GM19463 (cell line): ENCODE results near the gene TXNDC16.
"Not testable (repeated sequence)": the region's sequence is repeated elsewhere in the genome, so short reads cannot be mapped to it uniquely, and the experiment has no call there.

Source experiments
- ATAC-seq: cut with Tn5 transposase; IDR thresholded peaks from one replicate; pipeline ENCODE4 v1.9.1; 2021; ENCODE audit warnings: mild to moderate bottlenecking, moderate library complexity; ENCODE audit not compliant: unreplicated experiment

TXNDC16 gene

DNA sequence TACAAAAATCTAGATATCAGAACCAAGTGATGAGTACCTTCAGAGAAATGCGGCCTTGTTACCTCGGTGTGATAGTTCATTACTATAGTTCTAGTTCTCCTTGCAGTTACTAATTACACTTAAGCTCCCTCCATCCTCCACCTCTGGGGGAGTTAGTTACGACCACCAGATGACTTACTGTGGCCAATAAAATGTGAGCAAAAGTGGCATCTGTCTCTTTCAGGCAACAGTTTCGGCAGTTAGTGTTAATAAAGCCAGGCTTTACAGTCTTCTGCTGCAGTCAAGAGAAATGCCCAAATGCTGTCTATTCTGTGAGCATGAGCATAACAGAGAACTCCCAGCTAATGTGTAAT is 6.0 kb downstream of the TXNDC16 start:
- ATAC-seq: no peak

DNA sequence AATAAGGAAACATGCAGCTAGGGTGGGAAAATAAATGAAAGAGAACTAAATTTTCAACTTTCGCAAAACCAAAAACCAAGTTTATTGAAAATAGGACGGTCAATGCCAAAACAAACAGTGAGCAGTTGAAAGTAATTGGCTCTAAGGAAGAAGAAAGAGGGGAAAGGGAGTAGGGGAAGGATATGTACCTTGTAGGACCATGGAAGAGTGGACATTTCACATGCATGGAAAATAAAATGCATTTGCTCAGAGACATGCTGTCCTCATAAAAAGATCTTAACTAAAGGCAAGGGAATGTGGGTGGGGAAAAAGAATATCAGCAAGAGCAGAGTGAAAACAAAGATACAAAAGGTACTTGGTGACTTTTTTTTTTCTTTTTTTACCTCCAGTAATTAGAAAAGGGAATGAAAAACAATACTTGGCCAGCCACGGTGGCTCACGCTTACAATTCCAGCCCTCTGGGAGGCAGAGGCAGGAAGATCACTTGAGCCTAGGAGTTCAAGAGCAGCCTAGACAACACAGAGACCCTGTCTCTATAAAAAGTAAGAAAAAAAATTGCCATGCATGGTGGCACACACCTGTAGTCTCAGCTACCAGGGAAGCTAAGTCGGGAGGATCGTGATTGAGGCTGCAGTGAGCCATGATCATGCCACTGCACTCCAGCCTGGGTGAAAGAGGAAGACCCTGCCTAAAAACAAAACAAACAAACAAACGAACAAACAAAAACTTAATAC is 6.6 kb downstream of the TXNDC16 start:
- ATAC-seq: no peak

DNA sequence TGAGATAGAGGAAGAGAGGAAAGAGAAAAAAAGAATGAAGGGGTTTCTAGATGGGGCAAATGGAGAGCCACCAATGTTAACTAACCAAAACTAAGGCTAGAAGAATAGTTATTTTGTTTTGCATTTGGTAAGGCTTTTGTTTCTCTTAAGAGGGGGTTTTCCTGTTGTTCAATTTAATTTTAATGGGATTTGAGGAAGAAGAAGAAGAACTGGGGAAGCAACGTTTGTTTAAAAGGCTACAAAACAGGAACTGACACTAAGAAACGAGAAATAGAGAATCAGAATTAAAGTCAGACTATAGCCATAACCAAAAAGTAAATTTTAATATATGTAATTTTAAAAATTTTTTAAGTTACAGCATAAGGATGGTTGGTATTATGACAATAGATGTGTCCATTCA is 13.7 kb downstream of the TXNDC16 start:
- ATAC-seq: no peak

DNA sequence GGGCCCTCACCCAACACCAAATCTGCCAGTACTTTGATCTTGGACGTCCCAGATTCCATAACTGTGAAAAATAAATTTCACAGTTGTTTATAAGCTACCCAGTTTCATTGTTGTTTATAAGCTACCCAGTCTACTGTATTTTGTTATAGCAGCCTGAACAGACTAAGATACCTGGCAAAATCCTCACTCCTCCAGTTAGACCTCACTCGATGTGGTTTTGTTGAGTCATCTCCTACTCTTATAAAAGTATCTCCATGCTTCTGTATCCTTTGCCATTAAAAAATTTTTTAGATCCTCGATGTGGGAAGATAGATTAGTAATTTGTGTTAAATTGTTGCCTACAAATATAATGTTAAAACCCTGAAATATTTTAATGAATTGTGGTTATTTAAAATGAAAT is 16.0 kb downstream of the TXNDC16 start:
- ATAC-seq: no peak

DNA sequence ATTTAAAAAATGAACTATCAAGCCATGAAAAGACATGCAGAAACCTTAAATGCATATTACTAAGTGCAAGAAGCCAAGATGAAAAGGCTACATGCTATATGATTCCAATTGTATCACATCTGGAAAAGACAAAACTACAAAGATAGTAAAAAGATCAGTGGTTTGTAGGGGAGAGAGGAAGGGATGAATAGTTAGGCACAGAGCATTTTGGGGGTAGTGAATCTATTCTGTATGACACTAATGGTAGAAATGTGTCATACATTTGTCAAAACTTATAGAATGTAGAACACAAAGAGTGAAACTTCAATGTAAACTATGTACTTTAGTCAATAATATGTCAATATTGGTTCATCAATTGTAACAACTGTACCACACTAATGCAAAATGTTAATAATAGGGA is 20.8 kb downstream of the TXNDC16 start:
- ATAC-seq: no peak

DNA sequence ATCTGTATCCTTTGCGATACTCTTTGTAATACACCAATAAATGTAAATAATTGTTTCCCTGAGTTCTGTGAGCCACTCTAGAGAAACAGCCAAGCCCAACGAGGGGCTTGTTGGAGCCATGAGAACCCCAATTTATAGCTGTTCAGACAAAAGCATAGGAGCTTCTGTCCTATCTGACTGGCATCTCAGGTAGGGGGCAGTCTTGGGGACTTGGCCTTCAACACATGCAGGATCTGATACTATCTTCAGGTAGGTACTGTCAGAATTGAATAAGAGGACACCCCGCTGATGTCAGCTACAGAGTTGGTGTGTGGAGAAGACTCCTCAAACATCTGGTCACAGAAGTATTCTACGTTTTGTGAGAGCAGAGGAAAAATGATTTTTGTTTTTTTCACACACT is 25.3 kb downstream of the TXNDC16 start:
- no peak for ATAC-seq

DNA sequence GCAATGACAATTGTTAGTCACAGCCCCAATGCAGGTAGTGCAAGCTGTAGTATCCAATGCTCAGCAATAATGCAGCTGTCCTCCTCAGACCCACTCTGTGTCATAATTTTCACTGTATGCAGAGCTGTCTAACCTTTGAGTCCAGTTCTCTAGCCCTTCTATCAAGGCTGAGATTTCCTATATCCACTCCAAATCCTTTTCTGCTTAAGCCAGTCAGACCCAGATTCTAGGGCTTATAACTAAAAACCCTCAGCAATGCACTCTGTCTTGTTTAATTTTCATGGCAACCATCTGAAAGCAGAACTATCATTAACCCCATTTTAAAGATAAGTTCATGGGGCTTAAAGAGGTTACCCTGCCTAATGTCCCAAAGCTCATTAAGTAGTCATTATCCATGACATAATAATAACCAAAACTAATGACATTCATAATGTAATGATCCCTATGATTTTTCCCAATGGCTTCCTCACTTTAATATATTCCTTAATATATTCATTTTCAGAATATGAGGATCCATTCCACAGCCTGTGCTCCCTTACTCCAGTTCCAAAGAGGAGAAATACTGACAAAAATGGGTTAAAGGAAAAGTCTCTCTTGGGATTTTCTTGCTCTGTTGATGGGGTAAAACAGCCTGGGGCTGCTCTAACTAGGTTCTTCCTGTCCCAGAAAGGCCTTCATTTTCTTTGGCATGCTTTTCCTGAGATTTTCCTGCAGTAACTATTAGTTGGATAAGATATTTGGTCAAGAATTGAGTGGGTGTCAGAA is 29.5 kb downstream of the TXNDC16 start:
- ATAC-seq: no peak

DNA sequence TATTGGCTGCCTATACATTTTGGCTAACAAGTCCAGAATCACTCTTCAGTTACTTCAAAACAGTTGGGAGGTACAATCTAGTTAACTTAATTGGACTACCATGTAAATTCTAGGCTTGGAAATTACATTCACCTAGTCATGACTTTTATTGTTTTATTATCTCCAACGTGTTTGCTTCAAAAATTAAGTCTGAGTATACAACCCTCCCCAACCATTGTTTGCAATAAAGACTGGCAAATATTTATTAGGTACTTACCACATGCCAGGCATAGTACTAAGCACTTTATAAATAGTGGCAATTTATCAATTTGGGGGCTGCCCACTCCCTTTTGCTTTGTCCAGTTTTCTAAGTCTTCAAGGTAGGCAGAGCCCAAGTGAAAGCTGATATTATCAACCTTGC is 30.3 kb downstream of the TXNDC16 start:
- no peak for ATAC-seq

DNA sequence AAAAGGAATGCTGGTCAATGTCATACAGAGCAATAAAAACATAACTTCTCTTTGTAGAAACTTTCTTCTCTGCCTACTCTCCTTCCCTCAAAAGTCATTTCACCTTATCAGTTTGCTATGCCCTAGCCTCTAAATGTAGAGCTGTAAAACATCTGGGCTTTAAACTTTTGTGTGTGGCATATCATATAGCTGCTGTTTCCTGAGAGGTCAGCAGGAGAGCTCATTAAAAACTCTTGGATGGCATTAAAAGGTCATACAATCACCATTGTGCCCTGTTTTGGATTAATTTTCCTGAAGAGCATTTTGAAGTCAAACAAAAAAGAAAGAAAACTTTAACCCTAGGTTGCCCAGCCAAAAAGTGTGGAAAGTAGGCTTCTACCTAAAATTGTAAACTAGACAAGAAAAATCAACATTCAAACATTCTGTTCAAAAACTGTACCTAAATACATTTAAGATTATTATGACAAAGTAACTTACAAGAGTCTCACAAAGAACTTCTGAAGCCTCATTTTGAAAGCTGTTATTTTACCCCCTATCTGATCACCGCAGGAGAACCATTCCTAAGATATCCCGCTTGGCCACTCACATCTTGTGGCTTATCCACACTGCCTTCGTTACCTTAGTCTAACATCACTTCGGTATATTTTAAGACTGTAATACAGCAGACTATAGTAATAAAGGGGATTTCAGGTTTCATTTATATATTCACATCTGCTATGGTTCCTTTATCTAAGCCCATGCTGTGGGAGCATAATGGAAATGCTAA is 38.1 kb downstream of the TXNDC16 start:
- ATAC-seq: no peak

DNA sequence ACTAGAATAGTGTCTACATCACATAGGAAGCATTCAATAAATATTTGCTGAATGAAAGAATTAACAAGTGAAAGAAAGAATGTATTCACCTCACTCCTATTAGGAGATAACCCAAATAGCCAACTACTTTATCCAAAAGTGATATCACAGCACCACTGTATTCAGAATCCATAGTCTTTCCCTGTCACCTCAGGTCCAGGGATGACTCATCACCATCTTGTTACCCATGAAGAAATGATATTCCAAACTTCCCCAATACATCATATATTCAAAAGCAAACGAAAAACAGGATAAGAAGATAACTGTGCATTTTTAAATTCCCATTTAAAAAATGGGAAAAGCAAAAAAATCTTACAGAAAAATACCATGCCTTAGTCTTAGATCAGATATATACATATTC is 39.1 kb downstream of the TXNDC16 start:
- no peak for ATAC-seq

DNA sequence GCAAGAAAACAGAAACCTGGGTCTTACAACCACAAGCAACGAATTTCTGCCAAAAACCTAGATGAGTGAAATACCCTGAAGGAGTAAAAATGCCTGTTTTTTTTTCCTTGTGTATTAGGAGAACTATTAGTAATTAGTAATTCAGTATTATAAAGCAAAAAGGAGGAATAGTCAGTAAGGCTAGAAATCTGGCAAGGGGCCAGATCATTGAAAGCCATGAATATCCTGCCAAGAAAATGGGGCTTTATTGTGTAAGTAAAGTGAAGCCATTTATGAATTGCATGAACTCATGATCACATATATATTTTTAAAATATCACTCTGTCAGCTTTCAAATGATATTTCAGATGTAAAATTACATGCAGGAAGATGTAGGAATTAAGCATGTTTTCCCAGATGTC is 57.9 kb downstream of the TXNDC16 start:
- no peak for ATAC-seq

DNA sequence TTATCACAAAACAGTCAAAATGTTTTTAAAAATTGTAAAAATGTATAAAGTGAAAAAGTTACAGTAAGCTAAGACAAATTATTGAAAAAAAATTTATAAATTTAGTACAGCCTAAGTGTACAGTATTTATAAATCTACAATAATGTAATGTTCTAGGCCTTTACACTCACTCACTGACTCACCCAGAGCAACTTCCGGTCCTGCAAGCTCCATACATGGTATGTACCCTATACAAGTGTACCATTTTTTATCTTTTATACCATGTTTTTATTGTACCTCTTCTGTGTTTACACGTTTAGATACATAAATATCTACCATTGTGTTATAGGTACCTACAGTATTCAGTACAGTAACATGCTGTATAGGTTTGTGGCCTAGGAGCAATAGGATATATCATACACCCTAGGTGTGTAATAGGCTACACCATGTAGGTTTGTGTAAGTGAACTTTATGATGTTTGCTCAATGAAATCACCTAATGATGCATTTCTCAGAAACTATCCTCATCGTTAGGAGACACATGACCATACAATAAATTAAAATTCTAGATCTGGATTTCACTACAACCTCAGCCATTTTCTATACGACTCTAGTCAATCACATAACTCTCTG is 66.8 kb downstream of the TXNDC16 start:
- no peak for ATAC-seq

DNA sequence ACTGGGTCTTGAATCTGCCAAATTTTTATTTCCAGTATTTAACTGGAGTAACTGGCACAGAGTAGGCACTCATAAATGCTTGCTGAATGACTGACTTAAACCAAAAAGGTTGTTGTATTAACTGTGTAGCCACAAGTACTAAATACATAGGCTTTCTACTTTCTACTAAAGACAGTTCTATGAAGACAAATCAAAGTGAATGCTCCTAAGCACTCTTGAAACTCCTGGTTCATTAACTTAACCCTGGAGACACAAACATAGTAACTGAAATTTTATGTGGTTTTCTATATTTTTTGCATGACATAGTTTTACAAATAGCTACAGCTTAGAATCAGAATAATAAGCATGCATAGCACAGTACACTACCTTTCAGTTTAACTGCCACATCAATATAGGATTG is 70.4 kb downstream of the TXNDC16 start:
- no peak for ATAC-seq

DNA sequence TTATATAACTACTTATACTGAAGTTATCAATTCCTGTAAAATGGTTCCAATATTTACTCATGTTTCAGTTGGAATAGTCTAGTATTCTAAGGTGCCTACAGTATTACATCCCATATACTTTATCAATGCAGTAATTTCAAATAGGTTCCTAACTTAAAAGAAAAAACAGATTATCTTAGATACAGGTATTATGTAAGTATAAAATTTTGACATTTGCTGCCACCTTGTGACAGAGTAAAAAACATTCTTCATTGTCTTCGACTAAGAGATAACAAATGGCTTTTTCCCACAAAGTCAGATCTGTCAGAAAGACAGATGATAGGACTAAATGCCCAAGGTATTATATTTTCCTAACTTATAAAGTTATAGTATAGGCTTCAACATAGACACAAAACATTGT is 78.7 kb downstream of the TXNDC16 start:
- no peak for ATAC-seq

DNA sequence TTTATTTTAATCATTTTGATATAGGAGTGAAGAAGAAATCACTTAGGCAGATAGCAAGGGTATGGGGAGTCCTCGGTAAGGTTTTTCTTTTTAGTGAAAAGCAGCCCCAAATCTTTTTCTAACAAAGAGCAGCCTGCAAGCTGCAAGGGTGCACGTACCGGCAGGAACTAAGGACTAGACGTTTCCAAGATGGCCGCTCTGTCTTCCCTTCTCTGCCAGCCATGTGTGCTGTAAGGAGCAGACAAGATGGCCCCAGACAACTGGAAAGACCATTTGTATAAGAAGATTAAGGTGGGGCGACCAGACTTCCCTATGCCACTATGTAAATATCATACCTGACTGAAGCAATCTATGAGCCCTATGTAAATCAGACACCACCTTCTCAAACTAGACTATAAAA is 79.6 kb downstream of the TXNDC16 start:
- no peak for ATAC-seq

DNA sequence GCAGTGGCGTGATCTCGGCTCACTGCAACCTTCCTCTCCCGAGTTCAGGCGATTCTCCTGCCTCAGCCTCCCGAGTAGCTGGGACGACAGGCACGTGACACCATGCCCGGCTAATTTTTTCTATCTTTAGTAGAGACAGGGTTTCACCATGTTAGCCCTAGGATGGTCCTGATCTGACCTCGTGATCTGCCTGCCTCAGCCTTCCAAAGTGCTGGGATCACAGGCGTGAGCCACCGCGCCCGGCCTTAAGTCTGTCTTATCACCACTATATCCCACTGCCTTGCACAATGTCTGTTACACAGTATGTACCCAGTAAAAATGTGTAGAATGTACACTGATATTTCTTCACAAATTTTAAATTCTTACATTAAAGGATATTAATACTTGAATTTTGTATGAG is 80.1 kb downstream of the TXNDC16 start:
- not testable (repeated sequence) for ATAC-seq

DNA sequence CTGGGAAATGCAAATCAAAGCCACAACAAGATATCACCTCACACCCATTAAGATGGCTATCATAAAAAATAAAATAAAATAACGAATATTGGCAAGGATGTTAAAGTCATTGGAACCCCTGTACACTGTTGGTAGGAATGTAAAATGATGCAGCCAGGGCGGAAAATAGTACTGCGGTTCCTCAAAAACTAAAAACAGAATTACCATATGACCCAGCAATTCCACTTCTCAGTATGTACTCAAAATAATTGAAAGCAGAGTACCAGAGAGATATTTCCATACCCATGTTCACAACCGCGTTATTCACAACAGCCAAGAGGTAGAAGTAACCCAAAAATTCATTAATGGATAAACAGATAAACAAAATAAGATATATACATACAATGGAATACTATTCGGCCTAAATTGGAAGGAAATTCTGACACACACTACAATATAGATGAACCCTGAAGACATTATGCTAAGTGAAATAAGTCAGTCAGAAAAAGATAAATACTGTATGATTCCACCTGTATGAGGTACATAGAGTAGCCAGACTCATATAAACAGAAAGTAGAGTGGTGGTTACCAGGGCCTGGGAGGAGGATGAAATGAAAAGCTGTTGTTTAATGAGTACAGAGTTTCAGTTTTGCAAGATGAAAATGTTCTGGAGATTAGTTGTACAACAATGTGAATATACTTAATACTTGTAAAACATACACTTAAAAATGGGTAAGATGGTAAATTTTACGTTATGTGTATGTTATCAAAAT is 84.6 kb downstream of the TXNDC16 start:
- no peak for ATAC-seq

DNA sequence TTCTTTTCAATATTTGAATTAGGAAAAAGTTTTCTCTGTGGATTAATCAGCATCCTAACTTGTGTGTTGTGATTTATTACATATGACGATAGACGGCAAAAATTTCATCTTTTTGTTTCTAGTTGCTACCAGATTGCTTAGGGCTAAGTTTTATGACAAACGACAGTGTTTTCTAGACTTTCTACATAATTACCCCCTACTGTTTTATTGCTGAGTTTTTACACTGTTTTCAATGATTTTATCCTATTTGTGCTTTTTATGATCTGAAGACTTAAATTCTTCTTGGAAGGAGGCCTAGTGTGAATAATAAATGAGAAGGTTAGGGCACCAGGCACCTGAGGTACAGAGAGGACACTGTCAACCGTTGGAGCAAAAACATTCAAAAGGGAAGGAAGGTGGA is 88.1 kb downstream of the TXNDC16 start:
- no peak for ATAC-seq

DNA sequence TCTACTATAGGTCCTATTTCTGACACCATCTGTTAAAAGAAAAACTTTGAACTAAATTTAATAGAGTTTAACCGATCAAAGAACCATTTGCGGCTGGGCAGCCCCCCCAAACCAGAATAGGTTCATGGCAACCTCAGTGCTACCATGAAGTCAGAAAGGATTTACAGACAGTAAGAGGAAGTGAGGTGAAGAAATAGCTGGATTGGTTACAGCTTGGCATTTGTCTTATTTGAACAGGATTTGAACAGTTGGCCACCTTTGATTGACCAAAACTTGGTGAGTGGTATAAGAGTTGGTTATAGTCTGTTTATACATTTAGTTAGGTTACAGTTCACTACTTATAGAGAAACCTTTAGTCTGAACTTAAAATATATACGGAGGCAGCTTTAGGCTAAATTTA is 88.9 kb downstream of the TXNDC16 start:
- ATAC-seq: no peak

DNA sequence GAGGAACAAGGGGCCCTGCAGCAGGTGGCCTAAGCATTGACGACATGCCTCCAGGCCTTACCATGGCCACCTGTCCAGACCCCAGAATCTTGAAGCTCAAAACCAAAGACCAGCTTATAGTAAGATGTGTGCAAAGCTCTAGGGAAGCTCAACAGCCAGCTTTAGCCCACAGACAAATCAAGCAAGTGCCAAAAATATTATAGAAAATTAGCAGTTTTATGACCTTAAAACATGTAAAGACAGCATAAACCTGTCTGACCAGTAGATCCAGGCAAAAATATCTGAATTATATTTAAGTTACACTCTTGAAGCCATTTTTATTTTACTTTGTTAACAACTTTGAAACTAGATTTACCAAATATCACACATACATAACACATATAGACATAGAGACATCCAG is 90.6 kb downstream of the TXNDC16 start:
- ATAC-seq: no peak

DNA sequence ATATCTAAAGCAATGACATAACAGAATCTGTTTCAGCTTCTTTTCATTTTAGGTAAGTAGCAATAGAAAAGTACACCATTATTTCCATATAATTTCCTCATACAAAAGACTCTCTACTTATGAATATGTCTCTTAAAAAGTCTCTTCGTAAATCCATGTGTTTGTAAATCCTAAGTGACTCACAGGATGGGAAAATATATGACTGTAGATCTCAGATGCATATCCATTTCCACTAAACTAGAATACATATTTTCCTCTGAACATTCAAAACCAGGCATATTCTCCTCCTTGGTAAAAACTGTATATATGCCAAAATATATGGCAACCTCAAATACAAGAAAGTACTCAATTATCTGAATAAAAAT is 93.6 kb downstream of the TXNDC16 start:
- no peak for ATAC-seq
